PFSK-1 (cell line): ENCODE results near the gene DUOX1.

Experiments
- FOXP2 ChIP-seq: optimal IDR thresholded peaks from 2 replicates; pipeline ENCODE3; 2011; ENCODE audit warnings: borderline replicate concordance, control low read depth, inconsistent platforms; ENCODE audit not compliant: insufficient read depth; ENCODE audit errors: extremely low read length, extremely low read depth
- POLR2AphosphoS5 ChIP-seq: IDR thresholded peaks from 2 replicates; pipeline ENCODE4 v1.6.1; 2012; ENCODE audit warnings: low read depth, mild to moderate bottlenecking, control low read depth, low read length, moderate library complexity
- SIN3A ChIP-seq: IDR thresholded peaks from 2 replicates; pipeline ENCODE4 v1.6.1; 2012; ENCODE audit warnings: mild to moderate bottlenecking, low read length, moderate library complexity, borderline replicate concordance; ENCODE audit not compliant: insufficient read depth
- TAF1 ChIP-seq: IDR thresholded peaks from 2 replicates; pipeline ENCODE4 v1.6.1; 2012; ENCODE audit warnings: low read length, control low read depth, borderline replicate concordance; ENCODE audit not compliant: insufficient read depth
- TF ChIP-seq, protein P1 (sequence below), 2 experiments: IDR thresholded peaks; 2 replicates each; pipeline versions ENCODE4 v1.6.1 to v1.8.0; 2011 to 2012; ENCODE audit warnings: low read depth in 2 of 2, low read length in 2 of 2, control low read depth in 1 of 2, inconsistent platforms in 1 of 2, mild to moderate bottlenecking in 1 of 2, moderate library complexity in 1 of 2; ENCODE audit not compliant: insufficient read depth in 1 of 2

The DUOX1 gene

GRCh38 chr15:45201557-45201859 is 71.7 kb downstream of the DUOX1 start:
- TF ChIP-seq, protein P1, sequence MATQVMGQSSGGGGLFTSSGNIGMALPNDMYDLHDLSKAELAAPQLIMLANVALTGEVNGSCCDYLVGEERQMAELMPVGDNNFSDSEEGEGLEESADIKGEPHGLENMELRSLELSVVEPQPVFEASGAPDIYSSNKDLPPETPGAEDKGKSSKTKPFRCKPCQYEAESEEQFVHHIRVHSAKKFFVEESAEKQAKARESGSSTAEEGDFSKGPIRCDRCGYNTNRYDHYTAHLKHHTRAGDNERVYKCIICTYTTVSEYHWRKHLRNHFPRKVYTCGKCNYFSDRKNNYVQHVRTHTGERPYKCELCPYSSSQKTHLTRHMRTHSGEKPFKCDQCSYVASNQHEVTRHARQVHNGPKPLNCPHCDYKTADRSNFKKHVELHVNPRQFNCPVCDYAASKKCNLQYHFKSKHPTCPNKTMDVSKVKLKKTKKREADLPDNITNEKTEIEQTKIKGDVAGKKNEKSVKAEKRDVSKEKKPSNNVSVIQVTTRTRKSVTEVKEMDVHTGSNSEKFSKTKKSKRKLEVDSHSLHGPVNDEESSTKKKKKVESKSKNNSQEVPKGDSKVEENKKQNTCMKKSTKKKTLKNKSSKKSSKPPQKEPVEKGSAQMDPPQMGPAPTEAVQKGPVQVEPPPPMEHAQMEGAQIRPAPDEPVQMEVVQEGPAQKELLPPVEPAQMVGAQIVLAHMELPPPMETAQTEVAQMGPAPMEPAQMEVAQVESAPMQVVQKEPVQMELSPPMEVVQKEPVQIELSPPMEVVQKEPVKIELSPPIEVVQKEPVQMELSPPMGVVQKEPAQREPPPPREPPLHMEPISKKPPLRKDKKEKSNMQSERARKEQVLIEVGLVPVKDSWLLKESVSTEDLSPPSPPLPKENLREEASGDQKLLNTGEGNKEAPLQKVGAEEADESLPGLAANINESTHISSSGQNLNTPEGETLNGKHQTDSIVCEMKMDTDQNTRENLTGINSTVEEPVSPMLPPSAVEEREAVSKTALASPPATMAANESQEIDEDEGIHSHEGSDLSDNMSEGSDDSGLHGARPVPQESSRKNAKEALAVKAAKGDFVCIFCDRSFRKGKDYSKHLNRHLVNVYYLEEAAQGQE (IDR thresholded peaks at IDR 0.05; ENCODE audit: insufficient read depth in 1 of 2, low read depth in 2 of 2, low read length in 2 of 2): no peak
- no peak for TF ChIP-seq SIN3A
- no peak for TF ChIP-seq FOXP2
- no peak for TF ChIP-seq TAF1

DNA sequence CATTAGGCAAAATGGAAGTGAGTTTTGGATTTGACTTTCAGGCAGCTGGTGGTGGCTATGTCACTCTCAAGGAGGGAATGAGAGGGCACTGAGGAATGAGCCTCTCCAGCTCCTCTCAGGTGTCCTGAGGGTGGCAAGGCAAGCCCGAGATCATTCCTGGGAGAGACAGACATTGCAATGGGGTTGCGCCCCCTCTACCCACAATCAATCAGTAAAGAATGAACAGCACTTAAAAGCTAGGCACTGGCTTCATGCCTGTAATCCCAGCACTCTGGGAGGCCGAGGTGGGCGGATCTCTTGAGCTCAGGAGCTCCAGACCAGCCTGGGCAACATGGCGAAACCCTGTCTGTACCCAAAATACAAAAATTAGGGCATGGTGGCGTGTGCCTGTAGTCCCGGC is 72.1 kb downstream of the DUOX1 start:
- TF ChIP-seq, protein P1 (IDR thresholded peaks at IDR 0.05; ENCODE audit: insufficient read depth in 1 of 2, low read depth in 2 of 2, low read length in 2 of 2): no peak

- no peak for TF ChIP-seq SIN3A
- no peak for TF ChIP-seq POLR2AphosphoS5
- no peak for TF ChIP-seq FOXP2
- TF ChIP-seq, protein P1 (IDR thresholded peaks at IDR 0.05; ENCODE audit: insufficient read depth in 1 of 2, low read depth in 2 of 2, low read length in 2 of 2): no peak
- no peak for TF ChIP-seq TAF1
Observed at GRCh38 chr15:45203182-45203581, 73.4 kb downstream of the DUOX1 start.

DNA sequence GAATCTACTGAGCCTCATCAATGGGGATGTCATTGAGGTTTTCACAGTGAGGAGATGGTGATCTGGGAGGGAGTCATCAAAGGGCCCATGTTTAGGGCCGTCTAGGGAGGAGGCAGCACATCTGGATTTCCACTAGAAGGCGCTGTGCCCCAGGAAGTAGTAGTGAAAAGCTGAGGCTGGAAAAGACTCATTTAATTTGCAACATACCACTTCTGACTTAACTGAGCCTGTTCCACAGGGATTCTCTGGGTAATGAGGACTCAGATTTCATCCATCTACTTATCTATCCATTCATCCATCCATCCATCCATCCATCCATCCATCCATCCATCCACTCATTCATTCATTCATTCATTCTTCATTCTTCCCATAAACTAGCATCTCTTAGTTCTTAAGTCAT is 75.4 kb downstream of the DUOX1 start:
- TF ChIP-seq, protein P1 (IDR thresholded peaks at IDR 0.05; ENCODE audit: insufficient read depth in 1 of 2, low read depth in 2 of 2, low read length in 2 of 2): no peak
- TF ChIP-seq POLR2AphosphoS5: no peak
- no peak for TF ChIP-seq TAF1
- no peak for TF ChIP-seq SIN3A
- no peak for TF ChIP-seq FOXP2

DNA sequence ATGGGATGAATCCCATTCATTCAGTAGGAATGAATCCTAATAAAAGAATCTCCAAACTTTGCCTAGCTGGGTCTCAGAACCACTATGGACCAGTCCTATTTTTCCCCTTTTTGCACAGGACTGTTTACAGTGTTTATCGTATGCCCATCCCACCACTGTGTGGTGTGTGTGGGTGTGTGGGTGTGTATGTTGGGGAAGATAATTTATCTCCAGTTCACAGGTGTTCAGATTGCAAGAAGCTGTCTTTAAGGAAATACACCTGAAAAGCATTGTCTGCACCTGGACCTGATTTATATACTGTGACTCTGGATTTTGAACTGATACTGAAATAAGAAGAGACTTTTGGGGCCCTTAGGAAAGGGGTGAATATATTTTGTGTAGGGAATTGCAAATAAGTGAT is 82.7 kb downstream of the DUOX1 start:
- no peak for TF ChIP-seq TAF1
- no peak for TF ChIP-seq POLR2AphosphoS5
- TF ChIP-seq, protein P1 (IDR thresholded peaks at IDR 0.05; ENCODE audit: insufficient read depth in 1 of 2, low read depth in 2 of 2, low read length in 2 of 2): no peak
- TF ChIP-seq FOXP2: no peak
